NB4 (cell line): ENCODE results near the gene SLC38A11.

Experiments
- POLR2A ChIP-seq: IDR thresholded peaks from 2 replicates; pipeline ENCODE4 v1.6.1; 2011; ENCODE audit warnings: mild to moderate bottlenecking; ENCODE audit not compliant: insufficient read length; ENCODE audit errors: extremely low read depth
- TF ChIP-seq, protein P1 (sequence below): IDR thresholded peaks from one replicate; pipeline ENCODE4 v1.5.1; 2012; ENCODE audit warnings: low read depth, low read length

DNA sequence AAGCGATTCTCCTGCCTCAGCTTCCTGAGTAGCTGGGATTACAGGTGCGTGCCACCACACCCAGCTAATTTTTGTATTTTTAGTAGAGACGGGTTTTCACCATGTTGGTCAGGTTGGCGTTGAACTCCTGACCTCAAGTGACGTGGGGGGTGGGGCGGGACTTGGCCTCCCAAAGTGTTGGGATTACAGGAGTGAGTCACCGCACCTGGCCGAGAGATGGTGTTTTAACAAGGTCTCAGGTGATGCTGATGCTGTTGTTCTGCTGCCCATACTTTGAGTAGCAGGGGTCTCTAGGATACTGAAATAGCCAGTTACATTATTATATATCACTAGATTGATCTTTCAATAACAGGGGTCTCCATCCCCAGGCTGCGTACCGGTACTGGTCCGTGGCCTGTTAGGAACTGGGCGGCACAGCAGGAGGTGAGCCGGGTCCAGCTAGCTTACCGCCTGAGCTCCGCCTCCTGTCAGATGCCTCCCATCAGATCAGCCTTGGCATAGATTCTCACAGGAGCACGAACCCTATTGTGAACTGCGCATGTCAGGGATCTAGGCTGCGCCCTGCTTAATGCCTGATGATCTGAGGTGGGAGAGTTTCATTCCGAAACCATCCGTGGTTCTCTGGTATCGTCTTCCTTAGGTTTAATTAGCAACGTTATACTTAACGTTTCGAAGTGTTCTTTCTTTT, 48.3 kb upstream of the SLC38A11 start:
- TF ChIP-seq, protein P1, sequence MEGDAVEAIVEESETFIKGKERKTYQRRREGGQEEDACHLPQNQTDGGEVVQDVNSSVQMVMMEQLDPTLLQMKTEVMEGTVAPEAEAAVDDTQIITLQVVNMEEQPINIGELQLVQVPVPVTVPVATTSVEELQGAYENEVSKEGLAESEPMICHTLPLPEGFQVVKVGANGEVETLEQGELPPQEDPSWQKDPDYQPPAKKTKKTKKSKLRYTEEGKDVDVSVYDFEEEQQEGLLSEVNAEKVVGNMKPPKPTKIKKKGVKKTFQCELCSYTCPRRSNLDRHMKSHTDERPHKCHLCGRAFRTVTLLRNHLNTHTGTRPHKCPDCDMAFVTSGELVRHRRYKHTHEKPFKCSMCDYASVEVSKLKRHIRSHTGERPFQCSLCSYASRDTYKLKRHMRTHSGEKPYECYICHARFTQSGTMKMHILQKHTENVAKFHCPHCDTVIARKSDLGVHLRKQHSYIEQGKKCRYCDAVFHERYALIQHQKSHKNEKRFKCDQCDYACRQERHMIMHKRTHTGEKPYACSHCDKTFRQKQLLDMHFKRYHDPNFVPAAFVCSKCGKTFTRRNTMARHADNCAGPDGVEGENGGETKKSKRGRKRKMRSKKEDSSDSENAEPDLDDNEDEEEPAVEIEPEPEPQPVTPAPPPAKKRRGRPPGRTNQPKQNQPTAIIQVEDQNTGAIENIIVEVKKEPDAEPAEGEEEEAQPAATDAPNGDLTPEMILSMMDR: no peak
- TF ChIP-seq POLR2A: no peak
